ENCODE results near the gene VASN.

VASN gene

GRCh38 chr16:4426021-4426684 lies 54.5 kb downstream of the VASN start:
- DNase-seq (ENCODE audit: low read depth, low spot score) = no peak

DNA sequence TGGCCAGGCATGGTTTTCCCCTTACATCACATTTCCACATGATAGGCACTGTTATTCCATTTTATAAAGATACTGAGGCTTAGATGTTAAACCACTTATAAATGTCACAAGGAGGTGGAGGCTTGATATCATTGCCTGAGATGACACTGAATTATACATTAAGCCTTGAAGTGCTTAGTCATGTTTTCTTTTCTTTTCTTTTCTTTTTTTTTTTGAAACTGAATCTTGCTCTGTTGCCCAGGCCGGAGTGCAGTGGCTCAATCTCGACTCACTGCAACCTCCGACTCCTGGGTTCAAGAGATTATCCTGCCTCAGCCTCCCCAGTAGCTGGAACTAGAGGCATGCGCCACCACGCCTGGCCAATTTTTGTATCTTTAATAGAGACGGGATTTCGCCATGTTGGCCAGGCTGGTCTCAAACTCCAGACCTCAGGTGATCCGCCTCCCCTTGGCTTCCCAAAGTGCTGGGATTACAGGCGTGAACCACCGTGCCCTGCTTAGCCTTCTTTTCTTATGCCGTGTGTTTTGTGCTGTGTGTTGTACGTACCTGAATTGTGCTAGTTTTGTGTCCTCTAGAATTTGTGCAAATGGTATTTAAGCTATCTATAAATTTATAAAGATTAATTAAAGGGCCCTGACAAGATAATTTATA lies 55.2 kb downstream of the VASN start:
- DNase-seq (ENCODE audit: low read depth, low spot score) = no peak

GRCh38 chr16:4428500-4428899 lies 56.9 kb downstream of the VASN start:
- DNase-seq (ENCODE audit: low read depth, low spot score) = no peak

- DNase-seq (ENCODE audit: low read depth, low spot score) = no peak
Observed at GRCh38 chr16:4431023-4431422, 59.4 kb downstream of the VASN start.

Measured in brain pericyte (primary cell).